Measurements from ENCODE around the gene NOC4L. TPM values are rescaled to one million over a fixed set of nuclear protein-coding genes. Genes with fewer than 3 reads are reported as not detected.

The NOC4L gene
- total RNA-seq, 1 donor from 2014 or later = 3.5 TPM

DNA sequence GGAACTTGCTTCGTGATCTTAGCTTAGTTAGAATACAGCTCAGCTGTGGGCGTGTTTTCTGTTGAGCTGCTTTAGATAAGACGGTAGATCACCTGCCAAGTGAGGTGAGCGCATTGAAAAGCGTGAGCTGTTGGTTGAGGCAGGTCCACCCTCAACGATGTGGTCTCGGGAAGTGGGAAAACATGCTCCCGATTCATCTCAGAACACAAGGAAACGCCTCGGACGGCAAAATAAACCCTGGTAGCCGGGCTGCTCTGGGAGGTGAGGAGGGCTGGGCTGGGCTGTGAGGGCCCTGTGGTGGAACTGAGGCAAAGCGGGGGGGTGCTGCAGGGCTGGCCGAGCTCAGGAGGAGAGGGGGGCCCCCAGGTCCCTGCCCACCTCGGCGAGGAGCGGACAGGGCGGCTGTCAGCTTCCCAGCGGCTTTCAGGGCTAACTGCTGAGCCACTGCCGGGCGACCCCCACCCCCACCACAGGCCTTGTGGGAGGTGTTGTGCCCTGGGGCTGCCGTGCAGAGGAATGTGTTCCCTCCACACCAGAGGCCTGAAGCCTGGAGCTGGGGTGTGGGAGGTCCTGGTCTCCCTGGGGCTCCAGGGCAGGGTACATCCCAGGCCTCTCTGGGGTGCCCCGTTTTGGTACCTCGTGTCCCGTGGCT lies 30.7 kb downstream of the NOC4L start:
- H3K27me3 ChIP-seq = peaks cover 99% of the 10 kb centered on the region
- Mint-ChIP-seq H3K27ac (no peak overlapping the region), H3K9me3 (no peaks in the 10 kb centered on the region), H3K36me3 (no peaks in the 10 kb centered on the region), H3K27me3 (ENCODE audit: insufficient read depth, low read depth) (peaks cover 10% of the 10 kb centered on the region), H3K4me1 (peaks cover 10% of the 10 kb centered on the region), H3K4me3 (no peak overlapping the region)
- H2AFZ ChIP-seq (replicated peaks) = no peak overlapping the region
- no peak overlapping the region for H3K4me2 ChIP-seq
- H4K20me1 ChIP-seq (ENCODE audit: low read depth) = no peaks in the 10 kb centered on the region
- H3K9ac ChIP-seq = no peak overlapping the region
- H3K4me1 ChIP-seq = no peaks in the 10 kb centered on the region
- TF ChIP-seq EZH2phosphoT487 (IDR thresholded peaks at IDR 0.05) (no peak), EZH2 (IDR thresholded peaks at IDR 0.05) (no peak)
- no peak overlapping the region for H3K27ac ChIP-seq
- no peaks in the 10 kb centered on the region for H3F3A ChIP-seq (ENCODE audit: low read depth)
- no peaks in the 10 kb centered on the region for H3K79me2 ChIP-seq (ENCODE audit: low read depth)
- no peaks in the 10 kb centered on the region for H3K9me3 ChIP-seq (ENCODE audit: low read depth)
- no peak overlapping the region for H3K4me3 ChIP-seq
- H3K36me3 ChIP-seq = no peaks in the 10 kb centered on the region
- no peak for DNase-seq (ENCODE audit: low spot score)

DNA sequence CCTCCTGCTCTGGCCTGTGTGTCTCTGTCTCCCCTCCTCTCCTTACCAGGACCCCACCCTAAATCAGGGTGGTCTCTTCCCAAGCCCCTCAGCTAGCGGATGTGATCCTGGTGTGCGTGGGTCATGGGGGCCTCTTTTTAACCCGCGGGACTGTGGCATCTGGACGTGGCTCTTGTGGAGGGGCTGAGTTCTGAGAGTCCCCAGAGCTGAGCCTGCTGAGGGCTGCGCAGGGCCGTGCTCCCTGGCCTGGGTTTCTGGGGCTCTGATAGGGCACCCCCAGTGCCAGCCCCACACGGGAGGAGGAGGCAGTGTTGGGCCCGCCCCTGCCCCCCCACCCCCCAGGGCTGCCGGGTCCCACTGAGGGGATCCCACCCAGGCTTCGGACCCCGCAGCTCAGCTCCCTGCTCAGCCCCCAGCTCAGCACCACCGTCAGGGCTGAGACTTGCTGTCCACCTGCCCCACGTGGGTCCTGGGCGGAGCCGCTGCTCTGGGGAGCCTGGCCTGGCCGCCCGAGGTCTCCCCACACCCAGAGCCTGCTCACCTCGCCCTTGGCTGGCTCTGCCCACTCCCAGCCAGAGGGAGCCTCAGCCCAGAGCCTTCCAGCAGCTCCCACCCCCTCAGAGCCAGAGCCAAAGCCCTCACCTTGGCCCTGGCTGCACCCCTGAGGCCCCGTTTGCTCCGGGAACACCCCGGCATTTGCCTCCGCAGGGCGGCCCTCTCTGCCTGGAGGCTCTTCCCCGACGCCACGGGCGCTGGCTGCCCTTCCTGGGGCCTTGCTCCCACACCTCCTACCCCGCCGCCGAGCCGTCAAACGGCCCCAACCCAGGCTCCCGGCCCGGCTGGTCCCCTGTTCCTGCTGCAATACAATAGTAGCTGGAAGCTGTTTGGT lies 31.5 kb downstream of the NOC4L start:
- peaks cover 99% of the 10 kb centered on the region for H3K27me3 ChIP-seq
- no peak overlapping the region for H3K27ac Mint-ChIP-seq

DNA sequence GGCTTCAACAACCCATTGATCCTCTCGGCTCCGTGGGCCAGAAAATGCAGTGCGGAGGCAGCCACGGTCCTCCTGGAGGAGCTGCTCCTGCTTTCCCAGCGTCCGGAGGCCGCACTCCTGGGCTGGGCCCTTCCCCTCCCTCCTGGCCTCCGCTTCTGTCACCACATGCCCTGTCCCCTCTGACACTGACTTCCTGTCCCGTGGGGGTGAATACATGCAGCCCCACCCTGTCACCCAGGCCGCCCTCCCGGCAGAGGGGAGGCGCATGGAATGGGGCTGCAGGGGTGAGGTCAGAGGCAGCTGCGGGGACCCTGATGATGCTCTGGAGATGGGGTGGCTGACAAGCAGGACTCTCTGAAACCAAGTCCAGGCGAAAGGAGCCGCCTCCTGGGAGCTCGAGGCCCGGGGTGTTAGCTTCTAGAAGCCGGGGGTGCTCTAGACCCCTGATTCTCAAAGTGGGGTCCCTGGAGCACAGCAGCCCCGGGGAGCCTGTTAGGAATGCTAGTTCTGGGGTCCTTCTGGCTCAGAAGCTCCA lies 32.2 kb downstream of the NOC4L start:
- Histone ChIP-seq H3K9me3 (ENCODE audit: low read depth) (no peaks in the 10 kb centered on the region), H4K20me1 (ENCODE audit: low read depth) (no peaks in the 10 kb centered on the region), H3K27ac (no peak overlapping the region), H3K79me2 (ENCODE audit: low read depth) (no peaks in the 10 kb centered on the region), H3K9ac (no peak overlapping the region), H2AFZ (replicated peaks) (no peak overlapping the region), H3K4me1 (no peaks in the 10 kb centered on the region), H3K4me3 (no peak overlapping the region), H3K36me3 (no peaks in the 10 kb centered on the region), H3F3A (ENCODE audit: low read depth) (no peaks in the 10 kb centered on the region), H3K27me3 (peaks cover 100% of the 10 kb centered on the region), H3K4me2 (no peak overlapping the region)
- TF ChIP-seq, protein P1, sequence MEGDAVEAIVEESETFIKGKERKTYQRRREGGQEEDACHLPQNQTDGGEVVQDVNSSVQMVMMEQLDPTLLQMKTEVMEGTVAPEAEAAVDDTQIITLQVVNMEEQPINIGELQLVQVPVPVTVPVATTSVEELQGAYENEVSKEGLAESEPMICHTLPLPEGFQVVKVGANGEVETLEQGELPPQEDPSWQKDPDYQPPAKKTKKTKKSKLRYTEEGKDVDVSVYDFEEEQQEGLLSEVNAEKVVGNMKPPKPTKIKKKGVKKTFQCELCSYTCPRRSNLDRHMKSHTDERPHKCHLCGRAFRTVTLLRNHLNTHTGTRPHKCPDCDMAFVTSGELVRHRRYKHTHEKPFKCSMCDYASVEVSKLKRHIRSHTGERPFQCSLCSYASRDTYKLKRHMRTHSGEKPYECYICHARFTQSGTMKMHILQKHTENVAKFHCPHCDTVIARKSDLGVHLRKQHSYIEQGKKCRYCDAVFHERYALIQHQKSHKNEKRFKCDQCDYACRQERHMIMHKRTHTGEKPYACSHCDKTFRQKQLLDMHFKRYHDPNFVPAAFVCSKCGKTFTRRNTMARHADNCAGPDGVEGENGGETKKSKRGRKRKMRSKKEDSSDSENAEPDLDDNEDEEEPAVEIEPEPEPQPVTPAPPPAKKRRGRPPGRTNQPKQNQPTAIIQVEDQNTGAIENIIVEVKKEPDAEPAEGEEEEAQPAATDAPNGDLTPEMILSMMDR (IDR thresholded peaks at IDR 0.05) = no peak
- TF ChIP-seq EZH2phosphoT487 (IDR thresholded peaks at IDR 0.05) = no peak
- no peak for TF ChIP-seq EZH2 (IDR thresholded peaks at IDR 0.05)
- Mint-ChIP-seq H3K4me1 (peaks cover 10% of the 10 kb centered on the region), H3K9me3 (no peaks in the 10 kb centered on the region), H3K27ac (no peak overlapping the region), H3K4me3 (no peak overlapping the region), H3K36me3 (no peaks in the 10 kb centered on the region), H3K27me3 (ENCODE audit: insufficient read depth, low read depth) (peaks cover 13% of the 10 kb centered on the region)
- no peak for DNase-seq (ENCODE audit: low spot score)

More for the DNA sequence above, 31.5 kb downstream of the NOC4L start:
- no peak for TF ChIP-seq EZH2 (IDR thresholded peaks at IDR 0.05)
- no peak for TF ChIP-seq EZH2phosphoT487 (IDR thresholded peaks at IDR 0.05)
- TF ChIP-seq, protein P1 (IDR thresholded peaks at IDR 0.05) = no peak
- Mint-ChIP-seq H3K4me3 (no peak overlapping the region), H3K27me3 (ENCODE audit: insufficient read depth, low read depth) (peaks cover 10% of the 10 kb centered on the region), H3K9me3 (no peaks in the 10 kb centered on the region), H3K4me1 (peaks cover 10% of the 10 kb centered on the region), H3K36me3 (no peaks in the 10 kb centered on the region)
- Histone ChIP-seq H3K27ac (no peak overlapping the region), H3K4me2 (no peak overlapping the region), H3K4me1 (no peaks in the 10 kb centered on the region), H4K20me1 (ENCODE audit: low read depth) (no peaks in the 10 kb centered on the region), H3K4me3 (no peak overlapping the region), H3K9me3 (ENCODE audit: low read depth) (no peaks in the 10 kb centered on the region), H3K9ac (no peak overlapping the region), H2AFZ (replicated peaks) (no peak overlapping the region), H3K36me3 (no peaks in the 10 kb centered on the region), H3F3A (ENCODE audit: low read depth) (no peaks in the 10 kb centered on the region), H3K79me2 (ENCODE audit: low read depth) (no peaks in the 10 kb centered on the region)
- no peak for DNase-seq (ENCODE audit: low spot score)

Measured in neural progenitor cell (in vitro differentiated cells).